Body of pancreas (tissue), 4 donors: ENCODE results near the gene ZSCAN5C. TPM values are rescaled to one million over a fixed set of nuclear protein-coding genes. Genes with fewer than 3 reads are reported as not detected.
"Not testable (repeated sequence)": the region's sequence is repeated elsewhere in the genome, so short reads cannot be mapped to it uniquely, and the experiment has no call there.

Source experiments
- ATAC-seq: fragments of 150-250 bp; one replicate; pipeline ENCODE4 v1.9.1; 2016
- DNase-seq, 4 donors: peaks; one replicate each; pipeline ENCODE4 v3.0.0-alpha.2; 2019
- H3K27ac ChIP-seq, 4 donors: fragments of 200-600 bp; sonication (generic); 1 replicate in 3 of 4; 2 replicates in 1 of 4; pipeline versions ENCODE4 v1.5.1 to v1.6.1; 2016 to 2019; ENCODE audit warnings: mild to moderate bottlenecking in 1 of 4, mixed read lengths in 1 of 4, moderate library complexity in 1 of 4
- H3K27me3 ChIP-seq, 2 donors: fragments of 200-600 bp; sonication (generic); one replicate each; pipeline ENCODE4 v1.6.0; 2016; ENCODE audit warnings: mild to moderate bottlenecking in 1 of 2
- H3K36me3 ChIP-seq, 2 donors: fragments of 200-600 bp; sonication (generic); replicated peaks in 1 of 2; 2 replicates each; pipeline ENCODE4 v1.5.1; 2016; ENCODE audit warnings: low read depth in 2 of 2; ENCODE audit not compliant: insufficient read depth in 1 of 2
- H3K4me1 ChIP-seq: fragments of 200-600 bp; sonication (generic); one replicate; pipeline ENCODE4 v1.6.0; 2016
- H3K4me3 ChIP-seq, 2 donors: fragments of 200-600 bp; sonication (generic); 1 replicate in 1 of 2; 2 replicates in 1 of 2; pipeline ENCODE4 v1.5.1; 2016 to 2019
- H3K9me3 ChIP-seq, 3 donors: fragments of 200-600 bp; sonication (generic); 1 replicate in 2 of 3; 2 replicates in 1 of 3; pipeline ENCODE4 v1.5.1; 2016
- CTCF ChIP-seq, 7 experiments: fragments of 450-650 bp in 4 of 7; fragments of 200-600 bp in 3 of 7; sonication (generic) in 3 of 7; IDR thresholded peaks; one replicate each; pipeline ENCODE4 v1.5.1; 2016 to 2019; ENCODE audit warnings: antibody characterized with exemption in 7 of 7
- POLR2A ChIP-seq, 3 donors: fragments of 450-650 bp; IDR thresholded peaks; one replicate each; pipeline ENCODE4 v1.6.1; 2016; ENCODE audit warnings: antibody characterized with exemption in 3 of 3, mild to moderate bottlenecking in 2 of 3
- WGBS, 2 donors: methylation state at CpG; one replicate each; pipeline ENCODE4 v1.1.5; 2017; 5-methylcytosine and 5-hydroxymethylcytosine counted together
- intact Hi-C: fragments of 100-400 bp; cut with DNase I; formaldehyde crosslinking; loops from one replicate; pipeline ENCODE4 v1.15.1; 2023
- total RNA-seq, 2 donors: library from RNA; depleted of rRNA; stranded (reverse); fragments of >200 nt; gene quantifications; one replicate each; pipeline ENCODE4 v1.1.0, GENCODE V29; 2016

The ZSCAN5C gene
- total RNA-seq, 2 donors from 2014 or later, result not detected

DNA sequence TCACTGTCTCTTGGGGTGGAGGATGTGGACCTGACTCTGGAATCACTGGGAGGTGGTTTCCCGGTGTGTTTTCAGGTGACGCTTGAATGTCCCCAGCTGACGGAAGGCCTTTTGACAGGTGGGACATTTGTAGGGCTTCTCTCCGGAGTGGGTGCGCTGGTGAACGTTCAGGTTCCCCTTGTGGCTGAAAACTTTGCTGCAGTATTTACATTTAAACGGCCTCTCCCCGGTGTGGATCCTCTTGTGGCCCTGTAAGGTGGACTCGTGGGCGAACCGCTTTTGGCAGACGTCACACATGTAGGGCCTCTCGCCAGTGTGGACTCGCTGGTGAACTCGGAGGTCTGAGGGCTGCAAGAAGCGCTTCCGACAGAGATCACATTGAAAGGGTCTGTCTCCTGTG lies 12.3 kb upstream of the ZSCAN5C start:
- no peaks in the 10 kb centered on the region for H3K36me3 ChIP-seq
- no peak for TF ChIP-seq CTCF (IDR thresholded peaks at IDR 0.05)
- no peak for TF ChIP-seq POLR2A (IDR thresholded peaks at IDR 0.05)
- 77 to 84% methylated on average over 16 to 17 of the region's 17 CpGs for WGBS, 2 donors

DNA sequence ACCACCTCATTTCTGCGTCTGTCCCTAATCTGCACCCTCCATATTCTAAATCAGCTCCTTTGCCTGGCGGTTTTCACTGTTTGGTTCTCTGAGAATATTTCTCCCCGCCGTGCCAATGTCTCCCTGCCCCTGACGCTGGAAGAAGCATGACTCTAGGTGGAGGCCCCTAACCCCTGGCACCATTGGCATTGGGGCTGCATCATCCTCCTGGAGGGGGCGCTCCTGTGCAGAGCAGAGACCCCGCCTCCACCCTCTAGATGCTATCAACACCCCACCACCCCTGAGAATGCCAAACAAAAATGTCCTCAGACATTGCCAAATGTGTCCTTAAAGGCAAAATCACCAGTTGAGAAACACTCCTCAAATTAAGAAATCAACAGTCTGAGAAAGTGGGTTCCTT lies 11.0 kb upstream of the ZSCAN5C start:
- intact Hi-C loops, result no loop called here

More for the DNA sequence above, 12.3 kb upstream of the ZSCAN5C start:
- Histone ChIP-seq H3K4me3 (no peak overlapping the region), H3K27me3 (no peaks in the 10 kb centered on the region), H3K4me1 (no peaks in the 10 kb centered on the region), H3K27ac (no peak overlapping the region), H3K9me3 (no peaks in the 10 kb centered on the region)
- no peak for DNase-seq
- intact Hi-C loops, result no loop called here
- no peak for ATAC-seq

GRCh38 chr19:56191711-56192110 lies 10.4 kb upstream of the ZSCAN5C start:
- intact Hi-C loops, result no loop called here
- 59 to 72% methylated on average over 10 of the region's 10 CpGs for WGBS, 2 donors

More for the DNA sequence above, 11.0 kb upstream of the ZSCAN5C start:
- Histone ChIP-seq H3K36me3 (no peaks in the 10 kb centered on the region), H3K27me3 (no peaks in the 10 kb centered on the region), H3K27ac (no peak overlapping the region), H3K9me3 (no peaks in the 10 kb centered on the region), H3K4me3 (no peak overlapping the region), H3K4me1 (no peaks in the 10 kb centered on the region)
- no peak for ATAC-seq
- 70% methylated on average over 7 of the region's 7 CpGs for WGBS, 2 donors
- TF ChIP-seq POLR2A (IDR thresholded peaks at IDR 0.05) (no peak), CTCF (IDR thresholded peaks at IDR 0.05) (no peak)
- no peak for DNase-seq

DNA sequence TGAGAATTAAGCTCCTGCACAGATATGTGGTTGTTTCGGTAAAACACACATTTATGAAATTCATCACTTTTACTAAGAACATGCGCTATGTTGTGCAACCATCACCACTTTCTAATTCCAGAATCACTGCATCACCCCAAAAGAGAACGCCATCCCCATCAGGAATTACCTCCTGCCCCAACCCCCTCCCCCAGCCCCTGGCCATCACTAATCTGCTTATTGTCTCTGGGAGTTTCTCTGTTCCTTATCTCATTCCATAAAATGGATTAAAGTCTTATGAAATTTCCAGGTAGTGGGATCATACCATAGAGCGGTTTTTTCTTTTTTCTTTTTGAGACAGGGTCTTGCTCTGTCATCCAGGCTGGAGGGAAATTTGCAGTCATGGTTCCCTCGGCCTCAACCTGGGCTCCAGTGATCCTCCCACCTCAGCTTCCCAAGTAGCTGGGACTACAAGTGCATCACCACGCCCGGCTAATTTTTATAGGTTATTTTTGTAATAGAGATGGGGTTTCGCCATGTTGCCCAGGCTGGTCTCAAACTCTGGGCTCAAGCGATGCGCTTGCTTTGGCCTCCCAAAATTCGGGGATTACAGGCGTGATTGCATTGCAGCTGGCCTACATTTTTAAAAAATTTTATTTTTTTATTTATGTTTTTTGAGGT lies 8.0 kb upstream of the ZSCAN5C start:
- H3K36me3 ChIP-seq, result no peaks in the 10 kb centered on the region
- ATAC-seq (no peak), DNase-seq (no peak)
- H3K4me3 ChIP-seq, result no peak overlapping the region
- H3K4me1 ChIP-seq, result no peaks in the 10 kb centered on the region
- TF ChIP-seq CTCF (IDR thresholded peaks at IDR 0.05) (no peak), POLR2A (IDR thresholded peaks at IDR 0.05) (no peak)
- no peaks in the 10 kb centered on the region for H3K9me3 ChIP-seq
- no peak overlapping the region for H3K27ac ChIP-seq
- intact Hi-C loops, result no loop called here
- H3K27me3 ChIP-seq, result no peaks in the 10 kb centered on the region
- 68 to 78% methylated on average over 12 of the region's 12 CpGs for WGBS, 2 donors

More at GRCh38 chr19:56191711-56192110, 10.4 kb upstream of the ZSCAN5C start:
- H3K36me3 ChIP-seq, result no peaks in the 10 kb centered on the region
- no peaks in the 10 kb centered on the region for H3K9me3 ChIP-seq
- no peak overlapping the region for H3K27ac ChIP-seq
- DNase-seq (no peak), ATAC-seq (no peak)
- H3K4me1 ChIP-seq, result no peaks in the 10 kb centered on the region
- TF ChIP-seq CTCF (IDR thresholded peaks at IDR 0.05) (no peak), POLR2A (IDR thresholded peaks at IDR 0.05) (no peak)
- no peaks in the 10 kb centered on the region for H3K27me3 ChIP-seq
- H3K4me3 ChIP-seq, result no peak overlapping the region

GRCh38 chr19:56197646-56198045 lies 4.4 kb upstream of the ZSCAN5C start, which contains the start of gene ZSCAN5B:
ZSCAN5B (minus strand) TSS chr19:56197783; CDS start chr19:56193052, 4,731 bp downstream.
- H3K4me1 ChIP-seq, H3K27me3 ChIP-seq, H3K9me3 ChIP-seq, intact Hi-C loops, ATAC-seq, H3K4me3 ChIP-seq, DNase-seq, H3K36me3 ChIP-seq, H3K27ac ChIP-seq: not testable (repeated sequence)
- 84 to 85% methylated on average over 22 to 23 of the region's 23 CpGs for WGBS, 2 donors
